Body of pancreas (tissue), 4 donors: ENCODE data around the gene OSBPL9. TPM values are rescaled to one million over a fixed set of nuclear protein-coding genes. Genes with fewer than 3 reads are reported as not detected.

ENCODE experiments used
- ATAC-seq: fragments of 150-250 bp; one replicate; pipeline ENCODE4 v1.9.1; 2016
- DNase-seq, 4 donors: peaks; one replicate each; pipeline ENCODE4 v3.0.0-alpha.2; 2019
- H3K27ac ChIP-seq, 4 donors: fragments of 200-600 bp; sonication (generic); 1 replicate in 3 of 4; 2 replicates in 1 of 4; pipeline versions ENCODE4 v1.5.1 to v1.6.1; 2016 to 2019; ENCODE audit warnings: mild to moderate bottlenecking in 1 of 4, mixed read lengths in 1 of 4, moderate library complexity in 1 of 4
- H3K27me3 ChIP-seq, 2 donors: fragments of 200-600 bp; sonication (generic); one replicate each; pipeline ENCODE4 v1.6.0; 2016; ENCODE audit warnings: mild to moderate bottlenecking in 1 of 2
- H3K36me3 ChIP-seq, 2 donors: fragments of 200-600 bp; sonication (generic); replicated peaks in 1 of 2; 2 replicates each; pipeline ENCODE4 v1.5.1; 2016; ENCODE audit warnings: low read depth in 2 of 2; ENCODE audit not compliant: insufficient read depth in 1 of 2
- H3K4me1 ChIP-seq: fragments of 200-600 bp; sonication (generic); one replicate; pipeline ENCODE4 v1.6.0; 2016
- H3K4me3 ChIP-seq, 2 donors: fragments of 200-600 bp; sonication (generic); 1 replicate in 1 of 2; 2 replicates in 1 of 2; pipeline ENCODE4 v1.5.1; 2016 to 2019
- H3K9me3 ChIP-seq, 3 donors: fragments of 200-600 bp; sonication (generic); 1 replicate in 2 of 3; 2 replicates in 1 of 3; pipeline ENCODE4 v1.5.1; 2016
- POLR2A ChIP-seq, 3 donors: fragments of 450-650 bp; IDR thresholded peaks; one replicate each; pipeline ENCODE4 v1.6.1; 2016; ENCODE audit warnings: antibody characterized with exemption in 3 of 3, mild to moderate bottlenecking in 2 of 3
- WGBS, 2 donors: methylation state at CpG; one replicate each; pipeline ENCODE4 v1.1.5; 2017; 5-methylcytosine and 5-hydroxymethylcytosine counted together
- intact Hi-C: fragments of 100-400 bp; cut with DNase I; formaldehyde crosslinking; loops from one replicate; pipeline ENCODE4 v1.15.1; 2023
- total RNA-seq, 2 donors: library from RNA; depleted of rRNA; stranded (reverse); fragments of >200 nt; gene quantifications; one replicate each; pipeline ENCODE4 v1.1.0, GENCODE V29; 2016
- TF ChIP-seq, protein P1 (sequence below), 7 experiments: fragments of 450-650 bp in 4 of 7; fragments of 200-600 bp in 3 of 7; sonication (generic) in 3 of 7; IDR thresholded peaks; one replicate each; pipeline ENCODE4 v1.5.1; 2016 to 2019; ENCODE audit warnings: antibody characterized with exemption in 7 of 7

The OSBPL9 gene
- total RNA-seq, 2 donors from 2014 or later, result 25.1 to 89.0 TPM

DNA sequence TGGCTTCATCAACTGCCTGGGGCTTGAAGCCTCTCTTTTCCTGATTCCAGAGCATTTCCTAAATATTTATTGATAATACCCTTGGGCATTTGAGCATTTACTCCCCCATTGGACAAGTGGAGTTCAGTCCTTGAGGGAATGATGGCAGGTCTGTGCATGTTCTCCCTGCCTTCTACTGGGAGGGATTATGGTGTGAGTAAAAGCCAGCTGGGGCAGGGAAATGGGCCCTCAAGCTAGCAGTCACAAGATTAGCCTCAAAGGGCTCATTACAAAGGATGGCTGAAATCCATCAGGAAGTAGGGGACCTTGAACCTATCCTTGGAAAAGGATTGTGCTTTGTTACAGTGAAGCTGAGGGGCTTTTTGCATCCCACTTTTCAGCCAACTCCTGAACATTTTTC lies 24.2 kb upstream of the OSBPL9 start:
- intact Hi-C loops, result no loop called here
- TF ChIP-seq, protein P1, sequence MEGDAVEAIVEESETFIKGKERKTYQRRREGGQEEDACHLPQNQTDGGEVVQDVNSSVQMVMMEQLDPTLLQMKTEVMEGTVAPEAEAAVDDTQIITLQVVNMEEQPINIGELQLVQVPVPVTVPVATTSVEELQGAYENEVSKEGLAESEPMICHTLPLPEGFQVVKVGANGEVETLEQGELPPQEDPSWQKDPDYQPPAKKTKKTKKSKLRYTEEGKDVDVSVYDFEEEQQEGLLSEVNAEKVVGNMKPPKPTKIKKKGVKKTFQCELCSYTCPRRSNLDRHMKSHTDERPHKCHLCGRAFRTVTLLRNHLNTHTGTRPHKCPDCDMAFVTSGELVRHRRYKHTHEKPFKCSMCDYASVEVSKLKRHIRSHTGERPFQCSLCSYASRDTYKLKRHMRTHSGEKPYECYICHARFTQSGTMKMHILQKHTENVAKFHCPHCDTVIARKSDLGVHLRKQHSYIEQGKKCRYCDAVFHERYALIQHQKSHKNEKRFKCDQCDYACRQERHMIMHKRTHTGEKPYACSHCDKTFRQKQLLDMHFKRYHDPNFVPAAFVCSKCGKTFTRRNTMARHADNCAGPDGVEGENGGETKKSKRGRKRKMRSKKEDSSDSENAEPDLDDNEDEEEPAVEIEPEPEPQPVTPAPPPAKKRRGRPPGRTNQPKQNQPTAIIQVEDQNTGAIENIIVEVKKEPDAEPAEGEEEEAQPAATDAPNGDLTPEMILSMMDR (IDR thresholded peaks at IDR 0.05), result no peak
- TF ChIP-seq POLR2A (IDR thresholded peaks at IDR 0.05), result no peak
- H3K27ac ChIP-seq, result no peak overlapping the region
- no peak overlapping the region for H3K4me3 ChIP-seq
- DNase-seq, result no peak
- H3K9me3 ChIP-seq, result no peaks in the 10 kb centered on the region
- no peaks in the 10 kb centered on the region for H3K36me3 ChIP-seq
- no peak for ATAC-seq
- no peaks in the 10 kb centered on the region for H3K27me3 ChIP-seq
- no peaks in the 10 kb centered on the region for H3K4me1 ChIP-seq

DNA sequence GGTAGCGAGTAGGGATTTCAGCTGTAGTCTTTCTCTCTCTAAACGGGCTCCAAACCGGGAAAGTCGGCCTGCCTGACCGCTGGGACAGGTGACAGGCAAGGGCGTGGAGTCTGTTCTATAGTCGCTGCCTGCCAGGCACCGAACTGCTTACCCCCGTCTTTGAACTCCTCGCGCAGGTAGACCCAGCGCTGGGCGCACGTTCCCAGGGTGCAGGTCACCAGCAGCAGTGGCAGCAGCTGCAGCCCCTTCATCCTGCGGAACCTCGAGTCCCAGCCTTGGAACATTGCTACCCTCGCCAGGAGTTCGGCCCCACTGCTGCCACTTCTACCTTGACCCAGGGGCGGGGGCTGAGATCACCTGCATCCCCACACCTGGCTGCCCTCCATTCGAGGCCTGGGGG lies 22.2 kb upstream of the OSBPL9 start:
- WGBS, 2 donors, result 79 to 85% methylated on average over 14 to 20 of the region's 20 CpGs
- ATAC-seq, result no peak

DNA sequence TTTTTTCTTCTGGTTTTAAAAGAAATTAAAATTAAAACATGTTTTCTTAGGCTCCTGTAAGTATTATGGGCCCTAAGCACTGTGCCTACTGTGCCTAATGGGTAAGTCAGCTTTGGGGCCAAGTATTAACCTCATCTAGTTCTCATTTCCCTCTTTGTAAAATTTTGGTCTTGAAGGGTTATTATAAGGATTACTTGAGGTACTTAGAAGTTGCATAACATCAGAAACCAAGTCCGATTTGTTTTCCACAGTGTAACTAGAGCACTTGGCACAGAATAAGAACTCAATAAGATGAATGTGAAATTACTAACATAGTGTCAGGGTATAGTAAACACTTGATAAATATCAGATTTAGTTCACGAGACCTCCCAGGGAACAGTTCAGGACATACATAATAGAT lies 16.4 kb upstream of the OSBPL9 start:
- Histone ChIP-seq H3K4me1 (no peaks in the 10 kb centered on the region), H3K9me3 (no peaks in the 10 kb centered on the region), H3K4me3 (no peak overlapping the region), H3K27ac (no peak overlapping the region), H3K27me3 (no peaks in the 10 kb centered on the region), H3K36me3 (no peaks in the 10 kb centered on the region)
- TF ChIP-seq, protein P1 (IDR thresholded peaks at IDR 0.05), result no peak
- no peak for TF ChIP-seq POLR2A (IDR thresholded peaks at IDR 0.05)
- intact Hi-C loops, result no loop called here
- WGBS, 2 donors, result 48 to 71% methylated on average over 2 of the region's 2 CpGs
- DNase-seq (no peak), ATAC-seq (no peak)

More for the DNA sequence above, 22.2 kb upstream of the OSBPL9 start:
- no peaks in the 10 kb centered on the region for H3K9me3 ChIP-seq
- DNase-seq, result no peak
- intact Hi-C loops, result no loop called here
- H3K4me1 ChIP-seq, result no peaks in the 10 kb centered on the region
- no peak overlapping the region for H3K4me3 ChIP-seq
- H3K27me3 ChIP-seq, result no peaks in the 10 kb centered on the region
- no peaks in the 10 kb centered on the region for H3K36me3 ChIP-seq
- TF ChIP-seq, protein P1 (IDR thresholded peaks at IDR 0.05), result no peak
- TF ChIP-seq POLR2A (IDR thresholded peaks at IDR 0.05), result no peak
- no peak overlapping the region for H3K27ac ChIP-seq

DNA sequence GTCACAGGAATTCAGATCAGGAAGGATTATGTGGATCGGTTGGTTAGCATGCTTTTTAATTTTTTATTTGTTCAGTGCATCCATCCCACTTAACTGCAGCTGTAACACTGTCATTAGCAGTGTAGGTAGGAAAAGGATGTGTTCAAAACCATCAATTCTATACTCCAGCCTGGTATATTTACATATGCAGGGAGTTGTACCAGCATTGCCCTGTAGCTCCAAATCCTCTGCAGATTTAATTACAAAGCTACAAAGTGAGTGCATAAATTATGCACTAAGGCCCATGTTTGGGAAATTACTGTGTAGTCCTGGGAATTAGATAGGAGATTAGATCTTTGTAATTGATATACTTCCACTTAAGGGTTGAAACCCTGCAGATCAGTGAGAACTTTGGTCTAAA lies 15.9 kb upstream of the OSBPL9 start:
- TF ChIP-seq POLR2A (IDR thresholded peaks at IDR 0.05), result no peak
- TF ChIP-seq, protein P1 (IDR thresholded peaks at IDR 0.05), result no peak
- intact Hi-C loops, result no loop called here
- no peak for ATAC-seq
- 54 to 61% methylated on average over 1 of the region's 1 CpG for WGBS, 2 donors
- H3K4me1 ChIP-seq, result no peaks in the 10 kb centered on the region
- H3K4me3 ChIP-seq, result no peak overlapping the region
- DNase-seq, result no peak
- H3K36me3 ChIP-seq, result no peaks in the 10 kb centered on the region
- no peak overlapping the region for H3K27ac ChIP-seq
- H3K27me3 ChIP-seq, result no peaks in the 10 kb centered on the region
- no peaks in the 10 kb centered on the region for H3K9me3 ChIP-seq

DNA sequence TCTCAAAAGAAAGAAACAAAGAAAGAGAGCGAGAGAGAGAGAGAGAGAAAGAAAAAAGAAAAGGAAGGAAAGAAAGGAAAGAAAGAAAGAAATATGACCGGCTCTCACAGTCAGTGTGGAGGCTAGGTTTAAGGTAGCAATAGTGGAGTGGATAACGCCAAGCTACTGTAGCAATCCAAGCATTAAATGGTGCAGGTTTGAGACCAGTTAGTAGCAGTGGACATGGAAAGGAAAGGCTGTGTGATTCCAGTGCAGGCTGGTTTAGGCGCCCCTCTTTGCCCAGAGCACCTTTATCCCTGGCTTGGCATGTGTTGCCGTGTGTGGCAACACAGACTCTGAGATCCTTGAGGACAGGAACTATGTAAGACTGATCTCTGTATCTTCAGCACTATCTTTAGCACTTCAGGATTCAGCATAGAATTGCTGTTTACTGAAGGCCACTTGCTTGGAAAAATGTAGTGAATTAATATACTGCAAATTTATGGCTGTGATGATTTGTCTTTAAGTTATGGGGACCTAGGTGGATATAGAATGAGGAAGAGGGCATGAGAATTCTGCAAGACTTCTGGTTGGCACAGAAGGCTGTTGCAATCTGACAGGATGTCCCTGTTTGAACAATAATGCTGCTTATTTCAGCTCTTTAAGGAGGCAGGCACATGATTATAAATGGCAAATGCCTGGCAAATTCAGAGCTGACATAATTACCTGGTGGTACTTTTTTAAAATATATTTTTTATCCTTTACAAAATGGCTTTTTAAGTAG lies 10.8 kb upstream of the OSBPL9 start:
- DNase-seq, result peak in 1 of 4 donors; percentile 38
- no peak for TF ChIP-seq POLR2A (IDR thresholded peaks at IDR 0.05)
- TF ChIP-seq, protein P1 (IDR thresholded peaks at IDR 0.05), result no peak
- H3K36me3 ChIP-seq, result no peaks in the 10 kb centered on the region
- ATAC-seq, result no peak
- 83 to 84% methylated on average over 5 of the region's 5 CpGs for WGBS, 2 donors
- intact Hi-C loops, result no loop called here
- no peaks in the 10 kb centered on the region for H3K27me3 ChIP-seq
- H3K27ac ChIP-seq, result no peak overlapping the region
- no peaks in the 10 kb centered on the region for H3K9me3 ChIP-seq
- H3K4me3 ChIP-seq, result no peak overlapping the region
- no peaks in the 10 kb centered on the region for H3K4me1 ChIP-seq
